Small intestine (tissue), 7 donors: ENCODE measurements around the gene FBXW12. TPM values are rescaled to one million over a fixed set of nuclear protein-coding genes. Genes with fewer than 3 reads are reported as not detected.

ENCODE experiments used
- DNase-seq, 2 donors: peaks; one replicate each; pipeline versions ENCODE4 v3.0.0 to v3.0.0-alpha.2; 2013
- FAIRE-seq: peaks from 2 replicates; lab custom pipeline; 2012; peaks lifted over from hg19 to GRCh38; lab: Jason Lieb, UNC
- H3K27ac ChIP-seq, 3 donors: one replicate each; pipeline ENCODE4 v1.5.1; 2013; ENCODE audit warnings: low read length in 2 of 3, mild to moderate bottlenecking in 2 of 3, control low read depth in 1 of 3, inconsistent platforms in 1 of 3, low read depth in 1 of 3, moderate library complexity in 1 of 3
- H3K27me3 ChIP-seq, 3 donors: one replicate each; pipeline ENCODE4 v1.6.1; 2013; ENCODE audit warnings: low read length in 3 of 3, inconsistent platforms in 1 of 3; ENCODE audit not compliant: control insufficient read depth in 3 of 3, insufficient read depth in 3 of 3
- H3K36me3 ChIP-seq, 3 donors: one replicate each; pipeline ENCODE4 v1.6.1; 2013; ENCODE audit warnings: low read length in 3 of 3, inconsistent platforms in 1 of 3, low read depth in 1 of 3, mild to moderate bottlenecking in 1 of 3, moderate library complexity in 1 of 3; ENCODE audit not compliant: control insufficient read depth in 3 of 3, insufficient read depth in 2 of 3
- H3K4me1 ChIP-seq, 3 donors: one replicate each; pipeline ENCODE4 v1.6.1; 2013; ENCODE audit warnings: low read length in 2 of 3, inconsistent platforms in 1 of 3, low read depth in 1 of 3, mild to moderate bottlenecking in 1 of 3, moderate library complexity in 1 of 3; ENCODE audit not compliant: control insufficient read depth in 3 of 3, insufficient read depth in 2 of 3
- H3K4me3 ChIP-seq, 3 donors: one replicate each; pipeline ENCODE4 v1.5.1; 2013; ENCODE audit warnings: low read length in 3 of 3, control low read depth in 1 of 3, inconsistent platforms in 1 of 3, low read depth in 1 of 3, mild to moderate bottlenecking in 1 of 3, moderate library complexity in 1 of 3
- H3K9me3 ChIP-seq, 2 donors: one replicate each; pipeline ENCODE4 v1.6.1; 2013; ENCODE audit warnings: low read depth in 1 of 2, low read length in 1 of 2; ENCODE audit not compliant: control insufficient read depth in 2 of 2, insufficient read depth in 1 of 2
- WGBS, 3 donors: extraction: QIAGEN DNeasy Blood & Tissue Kit; methylation state at CpG; one replicate each; pipeline ENCODE4 v1.1.7; 2013; 5-methylcytosine and 5-hydroxymethylcytosine counted together
- polyA plus RNA-seq, 4 donors: library from polyadenylated mRNA; stranded (reverse) in 3 of 4; unstranded in 1 of 4; fragments of 200-250 nt in 3 of 4; fragments of 120-200 nt in 1 of 4; gene quantifications; one replicate each; pipeline versions ENCODE4 v1.2.1 to v1.2.3, GENCODE V29; 2013
- donor health status: healthy with polysubstance abuse.
- donor health status: control.
- donor health status: control.
- donor health status: Bipolar disorder and iron deficiency.
- donor health status: healthy.

The FBXW12 gene
- polyA plus RNA-seq, 4 donors = 0.16 TPM; not detected in 3

- DNase-seq (no peak), FAIRE-seq (no peak)
- Histone ChIP-seq H3K4me1 (peaks cover 0 to under 1% (median 0%) of the 10 kb centered on the region in 3 donors), H3K27ac (no peak overlapping the region), H3K9me3 (peaks cover 0 to 2% of the 10 kb centered on the region in 2 donors), H3K36me3 (no peaks in the 10 kb centered on the region), H3K27me3 (no peaks in the 10 kb centered on the region), H3K4me3 (no peak overlapping the region)
- whole genome bisulfite sequencing, 3 donors = 48 to 72% (median 65%) methylated on average over 1 of the region's 1 CpG
These were observed 7.2 kb upstream of the FBXW12 start for GRCh38 chr3:48364840-48365239.

GRCh38 chr3:48367201-48367600, 4.8 kb upstream of the FBXW12 start:
- Histone ChIP-seq H3K27ac (no peak overlapping the region), H3K27me3 (no peaks in the 10 kb centered on the region), H3K4me3 (no peak overlapping the region), H3K4me1 (peaks cover 0 to 4% (median 0%) of the 10 kb centered on the region in 3 donors), H3K36me3 (no peaks in the 10 kb centered on the region), H3K9me3 (peaks cover 0 to 2% of the 10 kb centered on the region in 2 donors)
- DNase-seq (peak in 1 of 2 donors; percentile 12), FAIRE-seq (no peak)

GRCh38 chr3:48369693-48370332, 2.2 kb upstream of the FBXW12 start:
- Histone ChIP-seq H3K4me3 (no peak overlapping the region), H3K9me3 (no peaks in the 10 kb centered on the region), H3K27ac (no peak overlapping the region), H3K36me3 (no peaks in the 10 kb centered on the region), H3K27me3 (no peaks in the 10 kb centered on the region), H3K4me1 (peaks cover 0 to 4% (median 0%) of the 10 kb centered on the region in 3 donors)
- FAIRE-seq (no peak), DNase-seq (peak in 1 of 2 donors; percentile 39)
- WGBS, 3 donors = 55 to 64% (median 56%) methylated on average over 7 of the region's 7 CpGs

- Histone ChIP-seq H3K4me3 (no peak overlapping the region), H3K4me1 (peaks cover 0 to 4% (median 0%) of the 10 kb centered on the region in 3 donors), H3K27ac (no peak overlapping the region), H3K36me3 (no peaks in the 10 kb centered on the region), H3K27me3 (no peaks in the 10 kb centered on the region), H3K9me3 (no peaks in the 10 kb centered on the region)
- DNase-seq (no peak), FAIRE-seq (no peak)
- WGBS, 3 donors = 81 to 93% (median 88%) methylated on average over 7 of the region's 7 CpGs
These were observed 1.7 kb upstream of the FBXW12 start for GRCh38 chr3:48370333-48370713.

GRCh38 chr3:48372377-48372770, 355 bp downstream of the FBXW12 start:
- Histone ChIP-seq H3K9me3 (no peaks in the 10 kb centered on the region), H3K4me1 (peaks cover 0 to 4% (median 0%) of the 10 kb centered on the region in 3 donors), H3K4me3 (no peak overlapping the region), H3K36me3 (no peaks in the 10 kb centered on the region), H3K27ac (no peak overlapping the region), H3K27me3 (no peaks in the 10 kb centered on the region)
- FAIRE-seq (no peak), DNase-seq (no peak)
- 65 to 73% (median 70%) methylated on average over 7 of the region's 7 CpGs for WGBS, 3 donors

DNA sequence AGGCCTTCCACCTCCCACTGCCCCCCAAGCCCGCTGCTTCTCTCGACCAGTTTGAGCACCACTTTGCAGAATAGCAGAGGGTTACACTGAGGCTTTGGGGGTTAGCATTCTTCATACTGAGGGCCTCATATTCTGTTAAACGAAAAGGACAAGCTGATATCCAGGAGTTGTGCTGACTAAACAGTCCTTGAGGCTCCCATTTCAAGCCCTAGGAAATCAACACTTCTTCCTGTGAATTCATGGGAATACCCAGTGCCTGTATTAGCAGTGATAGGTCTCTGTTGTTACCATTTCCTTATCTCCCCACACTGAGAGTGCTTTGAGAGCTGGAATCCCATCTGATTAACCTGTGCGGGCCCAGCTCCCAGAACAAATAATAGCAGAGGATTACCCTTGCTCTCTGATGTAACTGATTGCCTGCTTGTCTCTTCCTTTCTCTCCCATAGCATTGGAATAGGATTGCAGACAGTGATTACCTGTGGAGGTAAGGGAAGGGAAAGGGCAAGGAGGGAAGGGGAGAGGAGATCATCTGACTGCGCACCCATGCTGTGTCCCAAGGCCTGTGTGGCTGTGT, 930 bp downstream of the FBXW12 start:
- no peak for FAIRE-seq

GRCh38 chr3:48387634-48388033, 15.6 kb downstream of the FBXW12 start:
- Histone ChIP-seq H3K4me3 (no peak overlapping the region), H3K9me3 (peaks cover 0 to 4% of the 10 kb centered on the region in 2 donors), H3K27ac (no peak overlapping the region), H3K36me3 (no peaks in the 10 kb centered on the region), H3K27me3 (no peaks in the 10 kb centered on the region), H3K4me1 (no peaks in the 10 kb centered on the region)
- DNase-seq (no peak), FAIRE-seq (no peak)

More for the DNA sequence above, 930 bp downstream of the FBXW12 start:
- Histone ChIP-seq H3K9me3 (no peaks in the 10 kb centered on the region), H3K4me3 (no peak overlapping the region), H3K27ac (no peak overlapping the region), H3K27me3 (no peaks in the 10 kb centered on the region), H3K36me3 (no peaks in the 10 kb centered on the region), H3K4me1 (peaks cover 0 to 4% (median 0%) of the 10 kb centered on the region in 3 donors)
- DNase-seq = no peak
- 68 to 72% (median 70%) methylated on average over 5 of the region's 5 CpGs for WGBS, 3 donors

- DNase-seq (no peak), FAIRE-seq (no peak)
- 55 to 61% (median 59%) methylated on average over 2 of the region's 2 CpGs for WGBS, 3 donors
- H3K9me3 ChIP-seq = peaks cover 0 to 4% of the 10 kb centered on the region in 2 donors
- H3K27ac ChIP-seq = no peak overlapping the region
- H3K4me3 ChIP-seq = no peak overlapping the region
- H3K36me3 ChIP-seq = no peaks in the 10 kb centered on the region
- no peaks in the 10 kb centered on the region for H3K4me1 ChIP-seq
- H3K27me3 ChIP-seq = no peaks in the 10 kb centered on the region
These were observed 16.9 kb downstream of the FBXW12 start for GRCh38 chr3:48388966-48389365.
